ENCODE measurements around the gene VDAC2.

The VDAC2 gene

GRCh38 chr10:75254739-75255138, 44.1 kb downstream of the VDAC2 start:
- no peak for DNase-seq

- DNase-seq = no peak
Measured at GRCh38 chr10:75260990-75261389, 50.4 kb downstream of the VDAC2 start.

GRCh38 chr10:75261813-75262705, 51.5 kb downstream of the VDAC2 start:
- DNase-seq = no peak

- DNase-seq = no peak
Measured at GRCh38 chr10:75263806-75264205, 53.2 kb downstream of the VDAC2 start.

GRCh38 chr10:75265856-75266255, 55.3 kb downstream of the VDAC2 start:
- no peak for DNase-seq

GRCh38 chr10:75266945-75267344, 56.3 kb downstream of the VDAC2 start:
- no peak for DNase-seq

GRCh38 chr10:75269605-75270004, 59.0 kb downstream of the VDAC2 start:
- no peak for DNase-seq

- DNase-seq = no peak
Measured at GRCh38 chr10:75272094-75272493, 61.5 kb downstream of the VDAC2 start.

DNA sequence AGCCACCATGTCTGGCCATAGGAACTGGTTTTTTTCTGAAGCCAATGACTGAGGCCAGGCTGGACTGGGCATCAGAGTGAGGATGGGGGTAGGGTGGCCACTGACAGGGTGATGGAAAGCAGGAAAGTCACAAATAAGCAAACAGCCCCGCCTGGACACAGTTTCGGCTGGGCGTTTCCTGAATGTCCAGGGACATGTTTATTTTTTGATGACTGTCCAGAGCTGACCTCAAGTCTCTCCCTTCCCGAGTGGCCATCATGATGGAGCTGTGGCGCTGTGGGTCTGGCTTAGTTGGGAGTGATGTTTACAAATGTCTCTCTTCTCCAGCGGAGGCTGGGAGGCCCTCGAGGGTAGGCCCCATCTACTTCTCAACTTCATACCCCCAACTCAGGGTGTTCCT, 62.3 kb downstream of the VDAC2 start:
- no peak for DNase-seq

DNA sequence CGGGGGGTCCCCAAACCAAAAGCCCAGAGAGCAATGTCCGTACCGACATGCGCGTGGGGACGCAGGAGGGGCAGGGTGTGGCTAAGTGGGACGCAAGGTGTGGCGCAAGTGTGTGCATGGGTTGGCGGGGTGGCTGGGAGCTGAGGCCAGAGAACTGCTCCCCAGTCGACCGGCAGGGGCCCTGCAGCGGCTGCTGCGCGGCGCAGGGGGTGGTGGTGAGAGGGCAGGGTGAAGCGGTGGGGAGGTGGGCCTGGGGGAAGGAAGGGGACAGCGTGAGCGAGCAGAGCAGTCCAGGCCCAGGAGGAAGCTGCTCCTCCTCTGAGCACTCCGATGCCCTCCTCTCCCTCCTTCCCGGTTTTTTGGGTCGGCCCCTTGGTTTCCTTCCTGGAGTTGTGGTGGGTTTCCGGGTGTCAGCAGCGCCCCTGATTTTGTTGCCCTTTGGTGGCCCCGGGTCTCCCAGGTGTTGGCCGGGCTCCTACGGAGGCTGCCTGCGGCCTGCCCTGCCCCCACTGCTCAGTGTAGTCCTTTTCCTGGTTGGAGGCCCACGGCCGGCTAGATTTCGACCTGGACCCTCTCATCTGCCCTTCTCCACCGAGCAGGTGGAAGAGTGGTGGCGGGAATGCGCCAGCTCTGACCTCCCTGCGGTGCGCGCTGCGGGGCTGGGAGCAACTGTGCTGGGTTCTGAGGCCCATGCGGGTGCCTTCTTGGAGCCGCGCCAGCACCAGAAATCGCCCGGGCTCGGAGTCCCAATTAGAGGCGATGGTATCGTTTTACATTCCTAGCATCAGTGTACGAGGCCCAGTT, 65.7 kb downstream of the VDAC2 start:
- no peak for DNase-seq

DNA sequence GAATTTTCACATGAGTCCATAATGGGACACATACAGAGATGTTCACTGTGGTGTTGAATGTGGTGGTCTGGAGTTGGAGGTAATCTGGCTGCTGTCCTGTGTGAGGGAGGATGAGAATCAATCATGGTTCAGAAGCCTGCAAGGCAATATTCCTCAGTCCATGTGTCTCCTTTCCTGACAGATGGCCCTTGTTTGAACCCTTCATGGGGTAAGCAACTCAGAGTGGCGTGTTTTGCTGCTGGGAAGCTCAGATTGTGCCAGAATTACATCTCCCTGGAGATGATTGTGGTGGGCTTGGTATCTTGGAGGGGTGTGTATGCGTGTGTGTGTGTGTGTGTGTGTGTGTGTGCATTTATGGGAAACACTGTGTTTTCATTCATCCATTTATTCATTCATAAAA, 69.6 kb downstream of the VDAC2 start:
- DNase-seq = no peak
